Measurements from ENCODE around the gene SPATA31E1.

- TF ChIP-seq CTCF (IDR thresholded peaks at IDR 0.05) (no peak), POLR2A (IDR thresholded peaks at IDR 0.05) (no peak)
Observed at GRCh38 chr9:87889882-87890252, 7.2 kb downstream of the SPATA31E1 start.

Data from right lobe of liver (tissue), 4 donors.